Neural progenitor cell (in vitro differentiated cells): Measurements from ENCODE around the gene THSD4.

Source experiments
- CTCF ChIP-seq: fragments of 200-600 bp; sonication (generic); IDR thresholded peaks from 2 replicates; pipeline ENCODE4 v1.5.1; 2017; ENCODE audit warnings: antibody characterized with exemption, mild to moderate bottlenecking
- EZH2phosphoT487 ChIP-seq: fragments of 200-600 bp; sonication (generic); IDR thresholded peaks from 2 replicates; pipeline ENCODE4 v1.6.1; 2017; ENCODE audit warnings: antibody characterized with exemption

GRCh38 chr15:71736286-71736947, 621.1 kb downstream of the THSD4 start:
- no peak for TF ChIP-seq CTCF
- no peak for TF ChIP-seq EZH2phosphoT487
